Right atrium auricular region (tissue), 2 donors: ENCODE data around the gene PRKG2. TPM values are rescaled to one million over a fixed set of nuclear protein-coding genes. Genes with fewer than 3 reads are reported as not detected.

Source experiments
- DNase-seq: peaks from one replicate; pipeline ENCODE4 v3.0.0-alpha.2; 2019; ENCODE audit warnings: low spot score
- H3K27ac ChIP-seq, 2 donors: fragments of 200-600 bp; sonication (generic); 1 replicate in 1 of 2; 2 replicates in 1 of 2; pipeline ENCODE4 v1.5.1; 2016 to 2019
- H3K27me3 ChIP-seq, 2 donors: fragments of 200-600 bp; sonication (generic); one replicate each; pipeline versions ENCODE4 v1.5.1 to v1.6.0; 2017 to 2019
- H3K36me3 ChIP-seq: fragments of 200-600 bp; sonication (generic); one replicate; pipeline ENCODE4 v1.5.1; 2016
- H3K4me1 ChIP-seq, 2 donors: fragments of 200-600 bp; sonication (generic); one replicate each; pipeline versions ENCODE4 v1.5.1 to v1.6.0; 2017 to 2019
- H3K4me3 ChIP-seq, 2 donors: fragments of 200-600 bp; sonication (generic); 1 replicate in 1 of 2; 2 replicates in 1 of 2; pipeline ENCODE4 v1.5.1; 2017 to 2019; ENCODE audit warnings: mild to moderate bottlenecking in 1 of 2, moderate library complexity in 1 of 2
- H3K9me3 ChIP-seq, 2 donors: fragments of 200-600 bp; sonication (generic); one replicate each; pipeline ENCODE4 v1.5.1; 2019
- total RNA-seq, 2 donors: library from RNA; depleted of rRNA; stranded (reverse); fragments of >200 nt; gene quantifications; one replicate each; pipeline ENCODE4 v1.1.0, GENCODE V29; 2016
- TF ChIP-seq, protein P1 (sequence below), 2 donors: fragments of 200-600 bp; sonication (generic); IDR thresholded peaks; one replicate each; pipeline ENCODE4 v1.5.1; 2019; ENCODE audit warnings: antibody characterized with exemption in 2 of 2

PRKG2 gene
- total RNA-seq, 2 donors from 2014 or later, result 2.5 to 20.7 TPM

DNA sequence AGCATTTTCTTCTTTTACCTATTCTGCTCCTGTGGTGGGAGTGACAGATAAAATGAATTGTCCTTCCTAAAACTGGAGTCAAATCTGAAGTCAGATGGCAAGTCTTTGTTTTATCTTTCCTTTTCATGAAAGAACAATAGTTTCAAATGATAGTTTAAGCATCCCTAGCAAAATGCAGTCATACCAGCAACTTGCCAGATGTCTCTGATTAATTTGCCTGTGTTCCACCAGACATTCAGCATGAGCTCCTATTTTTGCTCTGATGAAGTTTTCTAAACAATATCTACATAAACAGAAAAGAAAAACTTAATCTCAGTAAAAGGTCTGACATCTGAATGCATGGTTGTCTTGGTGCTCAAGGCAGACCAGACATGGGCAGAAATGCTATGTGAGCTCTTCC lies 15.2 kb downstream of the PRKG2 start:
- H3K27ac ChIP-seq, result no peak overlapping the region
- TF ChIP-seq, protein P1, sequence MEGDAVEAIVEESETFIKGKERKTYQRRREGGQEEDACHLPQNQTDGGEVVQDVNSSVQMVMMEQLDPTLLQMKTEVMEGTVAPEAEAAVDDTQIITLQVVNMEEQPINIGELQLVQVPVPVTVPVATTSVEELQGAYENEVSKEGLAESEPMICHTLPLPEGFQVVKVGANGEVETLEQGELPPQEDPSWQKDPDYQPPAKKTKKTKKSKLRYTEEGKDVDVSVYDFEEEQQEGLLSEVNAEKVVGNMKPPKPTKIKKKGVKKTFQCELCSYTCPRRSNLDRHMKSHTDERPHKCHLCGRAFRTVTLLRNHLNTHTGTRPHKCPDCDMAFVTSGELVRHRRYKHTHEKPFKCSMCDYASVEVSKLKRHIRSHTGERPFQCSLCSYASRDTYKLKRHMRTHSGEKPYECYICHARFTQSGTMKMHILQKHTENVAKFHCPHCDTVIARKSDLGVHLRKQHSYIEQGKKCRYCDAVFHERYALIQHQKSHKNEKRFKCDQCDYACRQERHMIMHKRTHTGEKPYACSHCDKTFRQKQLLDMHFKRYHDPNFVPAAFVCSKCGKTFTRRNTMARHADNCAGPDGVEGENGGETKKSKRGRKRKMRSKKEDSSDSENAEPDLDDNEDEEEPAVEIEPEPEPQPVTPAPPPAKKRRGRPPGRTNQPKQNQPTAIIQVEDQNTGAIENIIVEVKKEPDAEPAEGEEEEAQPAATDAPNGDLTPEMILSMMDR (IDR thresholded peaks at IDR 0.05), result no peak
- no peak for DNase-seq
- H3K4me1 ChIP-seq, result peaks cover 0 to 6% of the 10 kb centered on the region in 2 donors
- no peaks in the 10 kb centered on the region for H3K9me3 ChIP-seq
- no peaks in the 10 kb centered on the region for H3K27me3 ChIP-seq
- no peaks in the 10 kb centered on the region for H3K36me3 ChIP-seq
- H3K4me3 ChIP-seq, result no peak overlapping the region

DNA sequence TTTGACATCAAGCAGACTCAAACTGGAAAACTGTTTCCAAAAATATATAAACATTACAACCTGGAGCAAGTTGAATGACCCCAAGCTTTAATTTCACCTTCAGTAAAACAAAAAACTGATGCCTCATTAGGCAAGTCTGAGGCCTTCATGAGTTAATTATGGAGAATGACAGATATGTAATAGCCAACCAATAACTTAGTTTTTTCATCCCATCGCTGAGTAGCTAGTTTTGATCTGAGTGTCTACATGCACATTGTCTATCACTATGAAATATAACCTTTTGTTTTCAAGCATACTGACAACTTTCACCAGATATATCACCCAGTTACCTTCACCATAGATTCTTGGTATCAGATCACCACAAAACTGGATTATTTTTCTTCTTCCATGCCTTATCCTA lies 16.4 kb downstream of the PRKG2 start:
- no peak for DNase-seq
- no peak overlapping the region for H3K27ac ChIP-seq
- no peaks in the 10 kb centered on the region for H3K36me3 ChIP-seq
- no peaks in the 10 kb centered on the region for H3K27me3 ChIP-seq
- peaks cover 0 to 6% of the 10 kb centered on the region in 2 donors for H3K4me1 ChIP-seq
- no peak overlapping the region for H3K4me3 ChIP-seq
- H3K9me3 ChIP-seq, result no peaks in the 10 kb centered on the region
- TF ChIP-seq, protein P1 (IDR thresholded peaks at IDR 0.05), result no peak

DNA sequence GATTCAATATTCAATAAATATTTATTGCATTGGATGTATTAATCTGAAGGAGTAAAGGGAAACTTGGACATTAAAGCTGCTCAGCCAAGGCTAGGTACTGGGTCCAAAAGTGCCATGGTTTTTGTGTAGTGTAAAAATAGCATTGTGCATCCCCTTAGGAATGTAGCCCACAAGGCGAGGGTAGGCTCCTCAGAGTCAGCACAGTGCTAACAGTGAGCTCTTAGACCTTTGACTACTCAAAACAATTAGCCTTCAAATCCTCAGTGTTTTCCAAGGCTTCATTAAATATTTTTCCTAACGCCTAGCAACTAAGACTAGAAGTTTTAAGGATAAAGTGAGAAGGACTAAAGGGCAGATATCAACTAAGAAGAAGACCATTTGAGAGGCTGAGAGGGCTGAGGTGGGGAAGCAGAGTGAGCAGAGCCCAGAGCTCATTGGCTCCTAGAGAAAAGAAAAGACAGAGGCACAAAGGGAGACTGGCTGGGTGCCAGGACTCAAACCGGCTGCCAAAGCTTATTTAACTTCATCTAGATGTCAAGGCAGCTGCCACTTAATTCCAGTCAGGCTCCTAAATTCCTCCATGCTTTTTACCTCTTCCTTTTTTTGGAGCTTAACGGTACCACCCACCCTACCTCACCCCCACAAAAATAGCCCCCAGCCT lies 17.0 kb downstream of the PRKG2 start:
- H3K27me3 ChIP-seq, result no peaks in the 10 kb centered on the region
- no peak overlapping the region for H3K4me3 ChIP-seq
- no peak for DNase-seq
- peaks cover 0 to 6% of the 10 kb centered on the region in 2 donors for H3K4me1 ChIP-seq
- H3K9me3 ChIP-seq, result no peaks in the 10 kb centered on the region
- H3K36me3 ChIP-seq, result no peaks in the 10 kb centered on the region
- peak overlapping the region in 1 of 2 donors; percentile 27 for H3K27ac ChIP-seq
- TF ChIP-seq, protein P1 (IDR thresholded peaks at IDR 0.05), result no peak

DNA sequence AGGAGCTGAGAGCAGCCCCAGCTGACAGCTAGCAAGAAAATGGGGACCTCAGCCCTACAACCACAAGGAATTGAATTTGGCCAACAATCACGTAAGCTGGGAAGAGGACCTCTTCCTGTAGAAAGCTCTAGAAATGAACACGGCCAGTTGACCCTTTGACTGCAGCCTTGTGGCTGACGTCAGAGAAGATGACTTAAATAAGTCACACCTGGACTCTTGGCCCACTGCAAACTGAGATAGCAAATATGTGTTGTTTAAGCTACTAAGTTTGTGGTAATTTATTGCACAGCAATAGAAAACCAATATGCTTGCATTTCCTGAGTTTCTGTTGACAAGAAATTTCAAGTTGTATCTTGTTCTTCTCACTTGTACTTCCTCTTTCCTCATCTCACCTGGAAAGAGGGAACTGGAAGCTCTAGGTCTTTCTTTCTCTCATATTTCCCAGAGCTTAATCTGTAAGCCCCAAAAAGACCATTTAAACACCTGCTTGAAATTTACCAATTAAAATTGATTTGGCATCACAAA lies 18.8 kb downstream of the PRKG2 start:
- no peaks in the 10 kb centered on the region for H3K27me3 ChIP-seq
- no peak overlapping the region for H3K27ac ChIP-seq
- H3K4me3 ChIP-seq, result no peak overlapping the region
- no peak for DNase-seq
- no peaks in the 10 kb centered on the region for H3K9me3 ChIP-seq
- TF ChIP-seq, protein P1 (IDR thresholded peaks at IDR 0.05), result no peak
- no peaks in the 10 kb centered on the region for H3K36me3 ChIP-seq
- peaks cover 0 to 6% of the 10 kb centered on the region in 2 donors for H3K4me1 ChIP-seq

DNA sequence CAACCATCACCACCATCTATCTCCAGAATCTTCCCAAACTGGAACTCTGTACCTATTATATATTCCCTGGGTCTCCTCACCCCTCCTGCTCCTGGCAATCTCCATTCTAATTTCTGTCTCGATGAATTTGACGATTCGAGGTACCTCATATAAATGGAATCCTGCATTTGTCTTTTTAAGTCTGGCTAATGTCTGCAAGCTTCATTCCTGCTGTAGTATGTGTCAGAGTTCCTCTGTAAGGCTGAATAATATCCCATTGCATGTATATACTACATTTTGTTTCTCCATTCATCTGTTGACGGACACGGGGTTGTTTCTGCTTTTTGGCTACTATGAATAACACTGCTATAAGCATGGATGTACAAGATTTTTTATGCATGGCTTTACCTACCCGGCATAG lies 19.5 kb downstream of the PRKG2 start:
- Histone ChIP-seq H3K27ac (no peak overlapping the region), H3K4me1 (peaks cover 0 to 6% of the 10 kb centered on the region in 2 donors)

More for the DNA sequence above, 19.5 kb downstream of the PRKG2 start:
- H3K36me3 ChIP-seq, result no peaks in the 10 kb centered on the region
- DNase-seq, result no peak
- H3K4me3 ChIP-seq, result no peak overlapping the region
- no peaks in the 10 kb centered on the region for H3K27me3 ChIP-seq
- no peaks in the 10 kb centered on the region for H3K9me3 ChIP-seq
- TF ChIP-seq, protein P1 (IDR thresholded peaks at IDR 0.05), result no peak
